Stomach (tissue), 4 donors: ENCODE measurements around the gene TTC32.

ENCODE experiments used
- EP300 ChIP-seq: sonication (generic); formaldehyde crosslinking; IDR thresholded peaks from one replicate; pipeline ENCODE4 v1.6.1; 2017; ENCODE audit warnings: antibody characterized with exemption
- POLR2AphosphoS5 ChIP-seq, 3 donors: sonication (generic); formaldehyde crosslinking; IDR thresholded peaks; one replicate each; pipeline ENCODE4 v1.6.1; 2016; ENCODE audit warnings: antibody characterized with exemption in 3 of 3
- TF ChIP-seq, protein P1 (sequence below), 7 experiments: fragments of 450-650 bp in 4 of 7; fragments of 200-600 bp in 3 of 7; sonication (generic) in 3 of 7; IDR thresholded peaks; one replicate each; pipeline ENCODE4 v1.5.1; 2016 to 2019; ENCODE audit warnings: antibody characterized with exemption in 7 of 7, control low read depth in 2 of 7, mild to moderate bottlenecking in 1 of 7

DNA sequence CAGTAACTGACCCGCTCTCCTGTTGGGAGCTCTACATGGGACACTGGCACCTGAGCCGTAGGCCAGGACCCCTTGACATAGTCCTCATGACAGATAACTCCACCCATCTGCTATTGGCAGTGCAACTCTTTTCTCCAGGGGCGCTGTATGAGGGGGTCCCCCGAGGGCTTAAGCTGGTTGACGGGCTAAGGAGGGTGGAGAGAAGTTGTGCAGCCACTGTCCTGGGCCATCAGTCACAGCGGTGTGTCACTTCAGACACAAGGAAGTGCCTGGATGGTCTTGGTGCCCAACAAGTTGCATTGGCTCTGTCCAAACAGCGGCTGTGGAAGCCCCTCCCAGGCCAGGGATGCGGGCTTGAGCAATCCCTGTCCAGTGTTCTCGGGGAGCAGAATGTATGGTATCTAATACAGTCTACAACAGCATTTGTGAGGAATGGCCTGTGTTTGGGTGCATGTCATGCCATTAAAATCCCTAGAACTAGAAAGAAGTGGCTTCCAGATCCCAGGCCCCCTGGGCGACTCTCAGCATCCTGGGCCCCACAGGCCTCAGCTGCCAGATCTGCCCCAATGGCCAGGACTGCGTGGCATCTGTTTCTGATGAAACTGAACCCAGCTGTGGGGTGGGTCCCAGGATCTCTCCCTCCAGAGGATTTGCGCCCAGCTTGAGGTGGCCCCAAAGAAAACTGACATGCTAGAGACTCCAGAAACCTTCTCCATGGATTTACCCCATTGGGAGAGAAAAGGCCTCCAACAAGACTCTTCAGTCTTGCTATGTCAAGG is 23.3 kb downstream of the TTC32 start:
- TF ChIP-seq, protein P1, sequence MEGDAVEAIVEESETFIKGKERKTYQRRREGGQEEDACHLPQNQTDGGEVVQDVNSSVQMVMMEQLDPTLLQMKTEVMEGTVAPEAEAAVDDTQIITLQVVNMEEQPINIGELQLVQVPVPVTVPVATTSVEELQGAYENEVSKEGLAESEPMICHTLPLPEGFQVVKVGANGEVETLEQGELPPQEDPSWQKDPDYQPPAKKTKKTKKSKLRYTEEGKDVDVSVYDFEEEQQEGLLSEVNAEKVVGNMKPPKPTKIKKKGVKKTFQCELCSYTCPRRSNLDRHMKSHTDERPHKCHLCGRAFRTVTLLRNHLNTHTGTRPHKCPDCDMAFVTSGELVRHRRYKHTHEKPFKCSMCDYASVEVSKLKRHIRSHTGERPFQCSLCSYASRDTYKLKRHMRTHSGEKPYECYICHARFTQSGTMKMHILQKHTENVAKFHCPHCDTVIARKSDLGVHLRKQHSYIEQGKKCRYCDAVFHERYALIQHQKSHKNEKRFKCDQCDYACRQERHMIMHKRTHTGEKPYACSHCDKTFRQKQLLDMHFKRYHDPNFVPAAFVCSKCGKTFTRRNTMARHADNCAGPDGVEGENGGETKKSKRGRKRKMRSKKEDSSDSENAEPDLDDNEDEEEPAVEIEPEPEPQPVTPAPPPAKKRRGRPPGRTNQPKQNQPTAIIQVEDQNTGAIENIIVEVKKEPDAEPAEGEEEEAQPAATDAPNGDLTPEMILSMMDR (IDR thresholded peaks at IDR 0.05) = no peak
- TF ChIP-seq POLR2AphosphoS5 (IDR thresholded peaks at IDR 0.05) = no peak
- TF ChIP-seq EP300 = no peak
